ENCODE data around the gene ECM2. TPM values are rescaled to one million over a fixed set of nuclear protein-coding genes. Genes with fewer than 3 reads are reported as not detected.

ECM2 gene
- total RNA-seq, 1 experiment from 2014 or later: not detected

- Histone ChIP-seq H2BK12ac (ENCODE audit: insufficient read length, low read depth, low read length) (no peak overlapping the region), H3K9me3 (ENCODE audit: control insufficient read depth, low read depth, low read length) (no peaks in the 10 kb centered on the region), H3K79me2 (ENCODE audit: insufficient read depth, low read length) (no peaks in the 10 kb centered on the region), H4K8ac (replicated peaks; ENCODE audit: insufficient read length, low read depth, low read length) (no peak overlapping the region), H2BK20ac (ENCODE audit: low read depth, low read length, poor library complexity, severe bottlenecking) (no peak overlapping the region), H4K20me1 (ENCODE audit: control insufficient read depth, insufficient read depth, insufficient read length) (no peaks in the 10 kb centered on the region), H3K4ac (ENCODE audit: low read depth, low read length) (no peak overlapping the region), H2AK5ac (ENCODE audit: insufficient read length, low read length) (no peak overlapping the region), H2AFZ (ENCODE audit: low read length) (no peak overlapping the region), H4K5ac (ENCODE audit: insufficient read length, low read depth, low read length) (no peak overlapping the region), H3K27me3 (ENCODE audit: insufficient read depth, low read length) (no peaks in the 10 kb centered on the region), H3K4me2 (ENCODE audit: insufficient read depth, insufficient read length, low read length) (no peak overlapping the region), H2BK15ac (ENCODE audit: low read depth, low read length) (no peak overlapping the region), H3K18ac (ENCODE audit: insufficient read length, low read depth, low read length) (no peak overlapping the region), H3K9ac (ENCODE audit: extremely low read depth, insufficient read length, low read length) (no peak overlapping the region), H4K91ac (ENCODE audit: insufficient read length, low read depth, low read length) (no peak overlapping the region), H3K23ac (ENCODE audit: insufficient read length, low read depth, low read length) (no peak overlapping the region), H3T11ph (ENCODE audit: low read length) (no peak overlapping the region), H3K14ac (ENCODE audit: insufficient read depth, low read length) (no peak overlapping the region), H2BK120ac (ENCODE audit: low read depth, low read length, poor library complexity, severe bottlenecking) (no peak overlapping the region), H3K56ac (ENCODE audit: insufficient read length, low read depth, low read length) (no peak overlapping the region), H3K79me1 (ENCODE audit: insufficient read depth, low read depth, low read length, poor library complexity, severe bottlenecking) (no peaks in the 10 kb centered on the region), H3K27ac (ENCODE audit: insufficient read length, low read depth, low read length) (no peak overlapping the region), H2BK5ac (ENCODE audit: insufficient read length, low read length) (no peak overlapping the region), H3K4me1 (ENCODE audit: insufficient read depth, low read length) (no peaks in the 10 kb centered on the region), H3K23me2 (ENCODE audit: insufficient read length, low read depth, low read length, poor library complexity, severe bottlenecking) (no peaks in the 10 kb centered on the region)
- H3K36me3 Mint-ChIP-seq (ENCODE audit: insufficient read depth in 1 of 3, low read depth in 3 of 3): no peaks in the 10 kb centered on the region
- no peak for DNase-seq
- no peak for TF ChIP-seq CTCF (conservative IDR thresholded peaks at IDR 0.05)
- WGBS (ENCODE audit: extremely low coverage, insufficient read length, low lambda C conversion rate): no CpG with 5 or more reads among the region's 3 CpGs
- peaks cover 0 to 13% of the 10 kb centered on the region in 2 experiments; a peak in 2 of 4 replicates for H3K4me1 Mint-ChIP-seq
- no peaks in the 10 kb centered on the region for H3K9me3 Mint-ChIP-seq
- H3K27me3 Mint-ChIP-seq (ENCODE audit: low read depth): no peaks in the 10 kb centered on the region
- H3K4me3 Mint-ChIP-seq: no peak overlapping the region
- peak overlapping the region in 1 of 3 experiments; percentile 43; a peak in 1 of 7 replicates for H3K27ac Mint-ChIP-seq
These were observed 1.6 kb downstream of the ECM2 start for GRCh38 chr9:92534204-92534603.
